Peyer's patch (tissue), 4 donors: Measurements from ENCODE around the gene GRIK3.

Source experiments
- POLR2A ChIP-seq, 2 donors: fragments of 450-650 bp; IDR thresholded peaks; one replicate each; pipeline ENCODE4 v1.5.1; 2017; ENCODE audit warnings: antibody characterized with exemption in 2 of 2, mild to moderate bottlenecking in 2 of 2, moderate library complexity in 2 of 2
- TF ChIP-seq, protein P1 (sequence below), 6 experiments: fragments of 450-650 bp in 4 of 6; fragments of 200-600 bp in 2 of 6; sonication (generic) in 1 of 6; IDR thresholded peaks; one replicate each; pipeline ENCODE4 v1.5.1; 2017 to 2019; ENCODE audit warnings: antibody characterized with exemption in 6 of 6, mild to moderate bottlenecking in 3 of 6, moderate library complexity in 1 of 6

GRCh38 chr1:36920801-36921405 lies 113.4 kb downstream of the GRIK3 start:
- TF ChIP-seq, protein P1, sequence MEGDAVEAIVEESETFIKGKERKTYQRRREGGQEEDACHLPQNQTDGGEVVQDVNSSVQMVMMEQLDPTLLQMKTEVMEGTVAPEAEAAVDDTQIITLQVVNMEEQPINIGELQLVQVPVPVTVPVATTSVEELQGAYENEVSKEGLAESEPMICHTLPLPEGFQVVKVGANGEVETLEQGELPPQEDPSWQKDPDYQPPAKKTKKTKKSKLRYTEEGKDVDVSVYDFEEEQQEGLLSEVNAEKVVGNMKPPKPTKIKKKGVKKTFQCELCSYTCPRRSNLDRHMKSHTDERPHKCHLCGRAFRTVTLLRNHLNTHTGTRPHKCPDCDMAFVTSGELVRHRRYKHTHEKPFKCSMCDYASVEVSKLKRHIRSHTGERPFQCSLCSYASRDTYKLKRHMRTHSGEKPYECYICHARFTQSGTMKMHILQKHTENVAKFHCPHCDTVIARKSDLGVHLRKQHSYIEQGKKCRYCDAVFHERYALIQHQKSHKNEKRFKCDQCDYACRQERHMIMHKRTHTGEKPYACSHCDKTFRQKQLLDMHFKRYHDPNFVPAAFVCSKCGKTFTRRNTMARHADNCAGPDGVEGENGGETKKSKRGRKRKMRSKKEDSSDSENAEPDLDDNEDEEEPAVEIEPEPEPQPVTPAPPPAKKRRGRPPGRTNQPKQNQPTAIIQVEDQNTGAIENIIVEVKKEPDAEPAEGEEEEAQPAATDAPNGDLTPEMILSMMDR (IDR thresholded peaks at IDR 0.05), result no peak
- no peak for TF ChIP-seq POLR2A (IDR thresholded peaks at IDR 0.05)
